Ecto neural progenitor cell (in vitro differentiated cells): ENCODE measurements around the gene ARHGEF2.
"Not testable (repeated sequence)": the region's sequence is repeated elsewhere in the genome, so short reads cannot be mapped to it uniquely, and the experiment has no call there.

ENCODE experiments used
- DNase-seq: peaks from one replicate; pipeline ENCODE4 v3.0.0-alpha.2; 2018; ENCODE audit warnings: low spot score

ARHGEF2 gene

DNA sequence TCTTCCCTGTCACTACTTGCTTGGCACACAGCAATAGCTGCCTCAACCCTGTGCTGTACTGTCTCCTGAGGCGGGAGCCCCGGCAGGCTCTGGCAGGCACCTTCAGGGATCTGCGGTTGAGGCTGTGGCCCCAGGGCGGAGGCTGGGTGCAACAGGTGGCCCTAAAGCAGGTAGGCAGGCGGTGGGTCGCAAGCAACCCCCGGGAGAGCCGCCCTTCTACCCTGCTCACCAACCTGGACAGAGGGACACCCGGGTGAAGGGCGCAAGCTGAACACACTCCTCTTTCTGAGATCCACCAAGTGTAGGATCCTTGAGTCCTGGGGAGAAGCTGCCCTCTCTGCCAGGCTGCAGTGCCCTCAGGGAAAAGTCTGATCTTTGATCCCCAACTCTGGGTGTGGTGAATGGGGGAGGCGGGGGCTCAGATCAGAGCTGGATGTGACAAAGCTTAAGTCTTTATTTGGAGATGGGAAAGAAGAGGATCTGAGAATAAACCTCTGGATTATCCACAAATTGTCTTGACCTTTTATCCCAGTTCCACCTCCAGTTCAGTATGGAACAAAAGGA, 35.7 kb downstream of the ARHGEF2 start:
- DNase-seq, result no peak

DNA sequence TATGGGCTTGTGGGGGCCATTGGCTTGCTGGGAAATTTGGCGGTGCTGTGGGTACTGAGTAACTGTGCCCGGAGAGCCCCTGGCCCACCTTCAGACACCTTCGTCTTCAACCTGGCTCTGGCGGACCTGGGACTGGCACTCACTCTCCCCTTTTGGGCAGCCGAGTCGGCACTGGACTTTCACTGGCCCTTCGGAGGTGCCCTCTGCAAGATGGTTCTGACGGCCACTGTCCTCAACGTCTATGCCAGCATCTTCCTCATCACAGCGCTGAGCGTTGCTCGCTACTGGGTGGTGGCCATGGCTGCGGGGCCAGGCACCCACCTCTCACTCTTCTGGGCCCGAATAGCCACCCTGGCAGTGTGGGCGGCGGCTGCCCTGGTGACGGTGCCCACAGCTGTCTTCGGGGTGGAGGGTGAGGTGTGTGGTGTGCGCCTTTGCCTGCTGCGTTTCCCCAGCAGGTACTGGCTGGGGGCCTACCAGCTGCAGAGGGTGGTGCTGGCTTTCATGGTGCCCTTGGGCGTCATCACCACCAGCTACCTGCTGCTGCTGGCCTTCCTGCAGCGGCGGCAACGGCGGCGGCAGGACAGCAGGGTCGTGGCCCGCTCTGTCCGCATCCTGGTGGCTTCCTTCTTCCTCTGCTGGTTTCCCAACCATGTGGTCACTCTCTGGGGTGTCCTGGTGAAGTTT, 36.4 kb downstream of the ARHGEF2 start:
- no peak for DNase-seq

DNA sequence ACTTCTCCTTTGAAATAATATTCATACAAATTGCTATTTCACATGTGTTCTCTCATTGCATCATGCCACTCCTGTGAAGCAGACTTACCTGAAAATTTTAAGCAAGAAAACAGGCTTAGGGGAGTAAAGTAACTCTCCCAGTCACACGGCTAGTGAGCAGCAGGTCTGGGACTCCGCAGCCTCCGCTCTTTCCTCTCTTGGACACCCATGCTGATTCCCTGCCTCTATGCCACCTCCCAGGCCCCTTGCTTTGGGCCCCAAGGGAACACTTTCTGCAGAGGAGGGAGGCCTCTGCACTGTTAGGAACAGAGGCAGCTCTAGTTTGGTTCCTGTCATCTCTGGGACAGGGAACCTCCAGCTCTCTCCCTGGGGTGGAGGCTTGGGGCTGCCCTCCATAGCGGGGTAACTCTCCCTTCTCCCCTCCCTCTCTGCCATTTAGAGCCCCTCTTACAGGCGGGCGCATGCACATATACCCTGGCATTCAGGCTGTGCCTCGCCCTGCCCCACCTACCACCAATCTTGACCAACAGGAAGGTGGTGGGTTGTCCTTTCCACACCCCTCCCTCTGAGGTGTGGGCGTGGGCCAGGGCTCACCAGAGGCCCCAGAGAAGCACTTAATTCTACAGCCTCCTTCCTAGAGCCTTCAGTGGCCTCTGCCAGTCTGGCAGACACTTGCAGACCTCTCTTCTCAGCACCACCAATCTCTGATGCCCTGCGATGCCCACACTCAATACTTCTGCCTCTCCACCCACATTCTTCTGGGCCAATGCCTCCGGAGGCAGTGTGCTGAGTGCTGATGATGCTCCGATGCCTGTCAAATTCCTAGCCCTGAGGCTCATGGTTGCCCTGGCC, 37.1 kb downstream of the ARHGEF2 start, which contains the start of gene RXFP4:
Gene RXFP4 (plus strand): TSS at position 646 of the 852 bp plus-strand sequence. CDS start 72 bp downstream, at position 718.
- DNase-seq, result no peak

DNA sequence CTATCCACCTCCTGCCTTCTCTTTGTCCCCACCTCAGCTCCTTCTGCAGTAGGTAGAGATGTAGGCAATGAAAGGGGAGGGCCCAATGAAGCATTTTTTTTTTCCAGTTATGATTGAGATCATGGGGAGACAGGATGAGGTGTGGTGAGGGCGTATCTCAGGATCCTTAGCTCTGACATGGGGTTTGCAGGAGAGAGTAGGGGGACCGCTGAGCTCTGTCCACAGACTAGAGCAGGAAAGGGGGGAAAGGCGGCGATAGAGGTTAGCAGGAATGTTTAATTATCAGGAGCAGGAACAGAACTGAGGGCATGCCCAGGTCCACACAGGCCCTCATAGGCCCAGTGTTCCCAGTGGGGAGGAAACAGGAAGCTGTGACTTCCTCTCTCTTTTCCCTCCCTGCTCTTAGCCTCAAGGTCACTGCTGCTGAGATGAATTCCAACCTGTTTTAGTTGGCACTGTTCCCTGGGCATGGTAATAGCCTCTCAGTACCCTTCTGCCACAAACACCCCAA, 37.8 kb downstream of the ARHGEF2 start:
- DNase-seq, result no peak

DNA sequence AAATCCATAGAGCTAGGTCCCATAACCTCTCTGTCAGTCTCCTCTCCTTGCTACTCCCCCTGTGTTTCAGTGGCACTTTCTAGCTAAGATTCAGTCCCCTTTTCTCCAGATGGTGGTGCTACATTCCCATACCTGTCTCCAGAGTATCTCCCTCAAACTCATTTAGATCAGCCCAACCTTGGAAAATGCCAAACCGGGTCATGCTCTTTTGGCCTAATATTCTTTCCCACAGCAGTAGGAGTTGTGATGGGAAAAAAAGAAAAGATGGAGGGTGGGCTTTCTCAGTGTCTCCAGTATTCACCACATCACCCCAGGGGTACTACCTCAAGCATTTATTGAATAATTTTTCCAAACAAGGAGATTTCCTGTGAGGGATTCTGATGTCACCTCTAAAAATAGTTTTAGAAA, 40.1 kb downstream of the ARHGEF2 start:
- DNase-seq, result no peak

DNA sequence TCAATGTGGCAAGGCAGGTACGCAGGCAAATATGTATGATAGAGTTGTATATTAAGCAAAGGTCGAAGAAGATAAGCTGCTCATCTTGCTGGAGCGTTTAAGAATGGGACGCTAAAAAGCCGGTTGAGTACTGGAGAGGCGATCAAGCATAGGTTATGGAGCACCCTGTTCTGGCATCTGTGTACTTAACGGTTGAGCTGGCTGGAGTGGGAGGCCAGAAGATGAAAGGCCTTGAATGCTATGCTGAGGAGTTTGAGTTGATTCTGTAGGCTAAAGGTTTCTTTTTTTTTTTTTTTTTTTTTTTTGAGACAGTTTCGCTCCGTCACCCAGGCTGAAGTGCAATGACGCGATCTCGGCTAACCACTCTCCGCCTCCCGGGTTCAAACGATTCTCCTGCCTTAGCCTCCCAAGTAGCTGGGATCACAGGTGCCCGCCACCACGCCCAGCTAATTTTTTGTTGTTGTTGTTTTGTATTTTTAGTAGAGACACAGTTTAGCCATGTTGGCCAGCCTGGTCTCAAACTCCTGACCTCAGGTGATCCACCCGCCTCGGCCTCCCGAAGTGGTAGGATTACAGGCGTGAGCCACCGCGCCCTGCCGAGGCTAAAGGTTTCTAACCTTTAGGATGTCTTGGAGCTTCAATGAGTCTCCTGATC, 43.3 kb downstream of the ARHGEF2 start:
- DNase-seq, result no peak

DNA sequence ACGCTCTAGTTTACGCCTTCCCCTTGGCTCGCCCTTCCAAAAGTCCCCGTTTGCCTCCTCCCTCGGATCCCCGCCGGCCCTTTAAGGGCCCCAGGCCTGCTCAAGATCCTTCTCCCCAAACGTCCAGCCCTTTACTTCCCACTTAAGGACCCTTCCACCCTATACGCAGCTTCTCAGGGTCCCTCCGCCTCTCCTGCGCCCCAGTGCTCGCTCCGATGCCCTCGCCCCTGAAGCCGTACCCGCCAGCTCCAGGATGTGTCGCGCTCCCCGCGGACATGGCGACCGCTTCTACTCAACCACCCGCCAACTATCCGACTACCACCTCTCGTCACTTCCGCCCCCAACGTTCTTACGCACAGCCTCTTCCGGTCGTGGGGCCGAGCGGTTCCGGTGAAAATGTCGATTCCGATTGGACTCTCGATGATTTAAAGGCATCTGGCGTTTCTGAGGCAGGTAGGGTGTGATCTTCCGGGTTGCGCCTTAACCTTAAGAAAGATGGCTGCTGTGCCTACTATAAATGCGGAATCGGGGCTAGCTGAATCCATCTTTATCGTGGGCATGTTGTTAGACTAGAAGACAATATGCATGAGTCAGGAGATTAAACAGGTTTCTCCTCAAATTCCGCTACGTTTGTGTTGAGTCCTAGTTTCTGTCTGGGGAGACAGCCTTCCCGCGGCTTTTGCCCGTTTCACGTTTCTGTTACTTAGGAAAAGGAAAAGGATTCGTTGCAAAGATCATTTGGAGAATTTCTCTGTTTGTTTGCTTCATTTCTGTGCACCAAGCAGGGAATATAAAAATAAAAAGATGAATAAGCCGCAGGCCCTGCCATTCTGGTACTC, 44.0 kb downstream of the ARHGEF2 start, which contains the start of gene KHDC4:
Gene KHDC4 (minus strand): TSS at position 317 of the 839 bp plus-strand sequence. CDS start 40 bp downstream, at position 277.
- peak; percentile 93 for DNase-seq

DNA sequence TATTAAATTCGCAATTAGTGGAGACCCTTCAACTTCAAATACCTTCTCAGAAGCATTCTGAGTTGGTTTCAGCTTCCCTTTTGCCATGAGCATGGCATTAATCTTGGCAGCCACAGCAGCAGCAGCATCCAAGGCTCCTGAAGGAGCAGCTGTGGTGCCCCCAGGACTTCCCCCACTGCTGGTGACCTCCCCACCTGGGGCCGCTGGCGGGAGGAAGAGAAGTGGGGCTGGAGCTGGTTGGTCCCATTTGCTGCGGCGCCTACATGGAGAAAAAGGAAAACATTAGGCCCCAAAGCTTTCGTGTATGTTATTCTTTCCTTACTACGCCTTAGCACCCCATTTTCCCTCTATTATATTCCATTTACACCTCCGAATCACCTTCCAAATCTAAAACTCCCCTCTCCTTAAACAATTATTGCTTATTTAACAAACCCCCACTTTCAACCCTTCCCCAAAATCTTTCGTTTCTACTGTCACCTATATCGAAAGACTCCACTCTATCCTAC, 44.7 kb downstream of the ARHGEF2 start:
- no peak for DNase-seq

DNA sequence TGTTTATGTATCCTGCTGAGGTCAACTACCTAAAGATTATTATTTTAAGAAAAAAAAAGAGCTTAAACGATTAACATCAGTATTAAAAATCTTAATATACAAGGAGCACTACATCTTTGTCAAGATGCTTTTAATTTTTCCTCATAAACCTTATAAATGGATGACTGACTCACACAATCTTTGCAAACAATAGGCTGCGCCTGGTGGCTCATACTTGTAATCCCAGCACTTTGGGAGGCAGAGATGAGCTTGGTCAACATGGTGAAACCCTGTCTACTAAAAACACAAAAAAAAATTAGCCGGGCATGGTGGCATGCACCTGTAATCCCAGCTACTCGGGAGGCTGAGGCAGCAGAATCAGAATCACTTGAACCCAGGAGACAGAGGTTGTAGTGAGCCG, 45.9 kb downstream of the ARHGEF2 start:
- no peak for DNase-seq

DNA sequence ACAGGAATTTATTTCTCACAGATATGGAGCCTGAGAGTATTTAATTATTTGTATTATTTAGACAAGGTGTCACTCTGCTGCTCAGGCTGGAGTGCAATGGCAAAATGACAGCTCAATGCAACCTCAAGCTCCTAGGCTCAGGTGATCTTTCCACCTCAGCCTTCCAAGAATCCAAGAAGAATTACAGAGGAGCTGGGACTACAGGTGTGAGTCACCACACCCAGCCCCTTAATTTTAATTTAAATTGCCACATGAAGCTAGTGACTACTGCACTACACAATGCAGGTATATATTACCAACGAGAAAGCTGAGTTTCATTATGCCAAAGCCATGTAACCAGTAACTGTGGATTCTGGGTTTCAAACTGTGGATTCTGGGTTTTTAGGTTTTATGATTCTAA, 46.3 kb downstream of the ARHGEF2 start:
- DNase-seq, result no peak

DNA sequence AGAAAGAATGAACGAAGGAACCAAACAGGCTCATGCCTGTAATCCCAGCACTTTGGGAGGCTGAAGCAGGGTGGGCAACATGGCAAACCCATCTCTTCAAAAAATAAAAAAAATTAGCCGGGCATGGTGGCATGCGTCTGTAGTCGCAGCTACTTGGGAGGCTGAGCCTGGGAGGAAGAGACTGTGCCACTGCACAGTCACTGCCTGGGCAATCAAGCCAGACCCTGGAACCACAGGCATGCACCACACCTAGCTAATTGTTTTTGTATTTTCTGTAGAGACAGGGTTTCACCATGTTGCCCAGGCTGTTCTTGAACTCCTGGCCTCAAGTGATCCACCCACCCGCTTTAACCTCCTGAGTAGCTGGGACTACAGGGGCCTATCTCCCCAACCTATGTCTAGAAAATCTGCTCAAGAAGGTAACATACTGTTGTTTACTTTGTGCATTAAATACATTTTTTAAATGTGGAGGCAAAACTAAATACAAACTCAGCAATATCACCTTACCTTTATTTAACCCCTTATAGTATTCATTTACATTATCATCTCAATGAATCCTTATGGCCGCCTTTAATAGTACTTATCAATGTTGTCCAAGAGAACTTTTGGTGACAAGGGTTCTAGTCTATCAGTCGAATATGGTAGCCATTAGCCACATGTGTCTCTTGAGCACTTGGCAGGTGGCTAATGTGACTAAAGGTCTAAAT, 46.9 kb downstream of the ARHGEF2 start:
- DNase-seq, result no peak

DNA sequence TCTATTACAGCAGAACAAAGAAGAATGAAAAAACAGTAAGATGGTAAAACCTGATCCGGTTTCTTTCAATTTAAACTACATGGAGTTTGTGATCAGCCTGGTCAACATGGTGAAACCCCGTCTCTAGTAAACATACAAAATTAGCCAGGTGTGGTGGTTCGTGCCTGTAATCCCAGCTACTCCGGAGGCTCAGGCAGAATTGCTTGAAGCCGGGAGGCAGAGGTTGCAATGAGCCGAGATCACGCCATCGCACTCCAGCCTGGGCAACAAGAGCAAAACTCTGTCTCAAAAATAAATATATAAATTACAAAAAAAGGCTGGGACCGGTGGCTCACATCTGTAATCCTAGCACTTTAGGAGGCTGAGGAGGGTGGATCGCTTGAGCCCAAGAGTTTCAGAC, 47.6 kb downstream of the ARHGEF2 start:
- DNase-seq, result not testable (repeated sequence)

DNA sequence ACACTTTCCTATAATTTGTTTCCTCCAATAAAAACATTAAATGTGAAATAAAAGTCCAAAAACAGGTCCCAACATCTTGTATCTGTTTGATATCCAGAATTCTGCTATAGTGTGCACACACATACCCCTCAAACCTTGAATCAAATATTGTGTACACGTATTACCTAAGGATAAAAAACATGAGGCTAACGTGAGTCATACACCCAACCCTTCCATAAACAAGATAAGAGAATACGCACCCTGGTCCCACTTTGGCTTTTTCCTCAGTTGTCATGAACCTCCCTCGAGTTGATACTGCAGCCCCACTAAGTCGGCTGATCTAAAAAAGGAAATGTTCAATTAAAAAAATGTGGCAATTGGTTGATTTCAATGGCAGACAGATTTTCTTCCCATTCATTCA, 49.3 kb downstream of the ARHGEF2 start:
- DNase-seq, result no peak

DNA sequence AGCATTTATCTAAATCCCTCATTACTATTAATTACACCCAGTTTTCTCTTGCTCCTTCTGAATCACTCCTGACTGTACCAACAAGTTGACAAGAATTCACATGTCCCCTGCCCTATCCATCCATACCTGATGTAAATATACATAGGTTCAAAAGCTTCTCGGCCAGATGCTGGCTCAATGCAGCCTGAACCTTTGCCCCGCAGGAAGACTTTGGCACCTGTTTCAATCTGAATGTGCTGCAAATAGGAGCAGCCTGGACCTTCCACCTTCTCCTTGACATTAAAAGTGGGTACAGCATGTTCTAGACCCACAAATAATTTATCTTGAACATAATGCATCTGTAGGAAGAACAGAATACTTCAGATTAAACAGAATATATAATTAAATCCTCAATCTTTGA, 52.8 kb downstream of the ARHGEF2 start:
- DNase-seq, result no peak

DNA sequence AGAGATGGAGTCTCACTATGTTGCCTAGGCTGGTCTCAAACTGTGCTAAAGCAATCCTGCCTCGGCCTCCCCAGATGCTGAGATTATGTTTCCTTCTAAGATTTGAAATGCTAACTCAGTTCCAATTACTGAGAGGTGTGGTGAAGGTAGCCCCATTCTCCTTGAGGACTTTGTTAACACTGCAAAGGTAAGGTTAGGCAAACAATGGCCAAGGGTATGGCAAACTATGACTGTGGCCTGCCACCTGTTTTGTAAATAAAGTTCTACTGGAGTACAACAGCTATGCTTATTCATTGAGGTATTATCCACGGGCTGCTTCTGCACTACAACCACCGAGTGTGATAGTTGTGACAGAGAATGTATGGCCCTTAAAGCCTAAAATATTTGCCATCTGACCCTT, 57.6 kb downstream of the ARHGEF2 start:
- DNase-seq, result no peak

DNA sequence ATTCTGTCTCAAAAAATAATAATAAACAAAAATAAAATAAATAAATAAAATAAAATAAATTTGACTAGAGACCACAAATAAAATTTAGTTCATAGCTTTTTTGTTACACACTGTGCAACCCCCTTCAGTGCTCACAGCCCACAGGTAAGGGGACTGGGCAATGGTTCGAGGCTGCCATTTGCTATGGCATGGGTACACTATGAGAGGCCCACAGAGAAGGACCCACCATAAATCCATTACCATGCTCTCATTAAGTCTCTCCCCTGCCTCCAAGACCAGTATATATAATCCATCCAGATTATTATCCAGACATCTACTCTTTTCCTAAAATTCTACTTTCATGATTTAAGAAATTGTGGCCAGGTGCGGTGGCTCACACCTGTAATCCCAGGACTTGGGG, 58.5 kb downstream of the ARHGEF2 start:
- DNase-seq, result no peak

DNA sequence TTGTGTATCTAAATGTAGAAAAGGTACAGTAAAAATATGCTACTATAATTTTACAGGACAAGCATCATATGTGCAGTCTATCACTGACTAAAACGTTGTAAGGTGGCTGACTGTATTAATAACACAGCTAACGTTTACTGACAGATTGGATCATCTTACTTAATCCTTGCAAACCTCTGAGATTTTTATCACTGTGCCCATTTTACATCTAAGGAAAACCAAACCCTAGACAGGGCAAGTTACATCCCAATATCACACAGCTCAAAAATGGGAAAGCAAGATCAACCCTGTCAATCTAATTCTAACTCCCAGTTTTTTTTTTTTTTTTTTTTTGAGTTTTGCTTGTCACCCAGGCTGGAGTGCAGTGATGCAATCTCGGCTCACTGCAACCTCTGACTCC, 59.7 kb downstream of the ARHGEF2 start:
- DNase-seq, result no peak

DNA sequence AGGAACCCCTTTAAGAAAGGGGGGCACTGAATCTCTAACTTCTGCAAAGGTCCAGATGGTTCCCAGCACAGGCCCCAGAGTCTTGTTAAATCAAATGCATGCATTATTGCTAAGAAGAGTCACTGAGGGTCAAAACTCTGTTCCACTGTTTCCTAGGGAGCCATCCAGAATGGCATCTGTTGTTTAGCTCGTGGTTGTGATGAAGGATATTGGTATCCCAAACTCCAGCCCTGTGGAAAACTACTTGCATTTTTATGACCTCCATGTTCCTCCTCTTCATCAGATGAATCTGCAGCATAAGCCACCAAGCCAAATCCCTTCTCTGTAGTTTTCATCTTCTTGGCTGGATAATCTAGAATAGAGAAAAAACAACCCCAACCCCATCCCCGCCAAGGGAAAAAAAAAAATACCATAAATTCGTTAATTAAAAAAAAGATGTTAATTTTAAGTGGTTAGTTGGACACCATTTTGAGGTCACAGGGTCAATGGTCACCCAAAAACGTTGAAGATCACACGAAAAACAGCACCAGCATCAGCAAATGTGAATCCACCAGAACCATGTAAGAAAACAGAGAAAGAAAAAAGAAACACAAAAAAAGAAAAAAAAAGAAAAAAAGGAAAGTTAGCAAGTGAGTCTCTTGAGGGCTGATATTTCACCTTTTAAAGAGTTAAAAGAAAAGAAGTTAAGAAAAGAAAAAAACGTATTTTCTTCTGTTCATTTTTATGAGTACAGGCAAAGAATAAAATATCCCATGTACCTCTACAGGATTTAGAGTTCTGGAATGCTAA, 64.2 kb downstream of the ARHGEF2 start:
- no peak for DNase-seq

DNA sequence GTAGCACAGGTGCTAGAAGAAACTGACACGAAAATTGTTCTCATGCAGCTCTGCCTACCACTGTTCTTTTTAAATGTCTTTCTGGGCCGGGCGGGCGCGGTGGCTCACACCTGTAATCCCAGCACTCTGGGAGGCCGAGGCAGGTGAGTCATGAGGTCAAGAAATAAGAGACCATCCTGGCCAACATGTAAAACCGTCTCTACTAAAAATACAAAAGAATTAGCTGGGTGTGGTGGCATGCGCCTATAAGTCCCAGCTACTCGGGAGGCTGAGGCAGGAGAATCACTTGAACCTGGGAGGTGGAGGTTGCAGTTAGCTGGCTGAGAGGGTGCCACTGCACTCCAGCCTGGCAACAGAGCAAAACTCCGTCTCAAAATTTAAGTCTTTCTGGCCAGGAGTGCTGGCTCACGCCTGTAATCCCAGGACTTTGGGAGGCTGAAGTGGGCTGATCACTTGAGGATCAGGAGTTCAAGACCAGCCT, 66.3 kb downstream of the ARHGEF2 start:
- no peak for DNase-seq
